GM20000 (cell line): ENCODE results near the gene CFAP52.

ENCODE experiments used
- DNase-seq: peaks from one replicate; pipeline ENCODE4 v3.0.0; 2012; ENCODE audit warnings: low spot score
- CTCF ChIP-seq: IDR thresholded peaks from 2 replicates; pipeline ENCODE4 v1.5.1; 2012; ENCODE audit warnings: mild to moderate bottlenecking, control low read depth; ENCODE audit errors: extremely low read depth, missing control alignments

Gene CFAP52

GRCh38 chr17:9677896-9678295 lies 101.5 kb downstream of the CFAP52 start:
- no peak for TF ChIP-seq CTCF
- DNase-seq = no peak

GRCh38 chr17:9684955-9685621 lies 108.6 kb downstream of the CFAP52 start:
- no peak for DNase-seq
- TF ChIP-seq CTCF = no peak
